ENCODE measurements around the gene HCFC1R1. TPM values are rescaled to one million over a fixed set of nuclear protein-coding genes. Genes with fewer than 3 reads are reported as not detected.

Gene HCFC1R1
- total RNA-seq, 1 donor from 2014 or later: 13.0 TPM

DNA sequence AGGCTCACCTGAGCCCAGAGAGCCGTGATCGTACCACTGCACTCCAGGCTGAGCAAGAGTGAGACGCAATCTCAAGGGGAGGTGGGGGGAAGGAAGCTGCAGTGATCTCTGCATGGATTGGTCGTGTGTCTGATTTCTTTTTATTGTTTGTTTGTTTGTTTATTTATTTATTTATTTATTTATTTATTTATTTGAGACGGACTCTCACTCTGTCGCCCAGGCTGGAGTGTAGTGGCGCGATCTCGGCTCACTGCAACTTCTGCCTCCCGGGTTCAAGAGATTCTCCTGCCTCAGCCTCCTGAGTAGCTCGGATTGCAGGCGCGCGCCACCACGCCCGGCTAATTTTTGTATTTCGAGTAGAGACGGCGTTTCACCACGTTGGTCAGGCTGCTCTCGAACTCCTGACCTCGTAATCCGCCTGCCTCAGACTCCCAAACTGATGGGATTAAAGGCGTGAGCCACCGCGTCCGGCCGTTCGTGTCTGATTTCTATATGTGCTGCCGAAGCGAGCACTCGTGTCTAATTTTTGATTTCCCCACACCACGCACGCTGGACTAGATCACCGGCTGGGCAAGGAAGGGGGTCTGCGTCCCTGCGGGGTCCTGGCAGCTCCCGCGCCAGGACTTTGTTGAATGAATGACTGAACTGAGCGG lies 4.0 kb downstream of the HCFC1R1 start:
- DNase-seq: no peak

DNA sequence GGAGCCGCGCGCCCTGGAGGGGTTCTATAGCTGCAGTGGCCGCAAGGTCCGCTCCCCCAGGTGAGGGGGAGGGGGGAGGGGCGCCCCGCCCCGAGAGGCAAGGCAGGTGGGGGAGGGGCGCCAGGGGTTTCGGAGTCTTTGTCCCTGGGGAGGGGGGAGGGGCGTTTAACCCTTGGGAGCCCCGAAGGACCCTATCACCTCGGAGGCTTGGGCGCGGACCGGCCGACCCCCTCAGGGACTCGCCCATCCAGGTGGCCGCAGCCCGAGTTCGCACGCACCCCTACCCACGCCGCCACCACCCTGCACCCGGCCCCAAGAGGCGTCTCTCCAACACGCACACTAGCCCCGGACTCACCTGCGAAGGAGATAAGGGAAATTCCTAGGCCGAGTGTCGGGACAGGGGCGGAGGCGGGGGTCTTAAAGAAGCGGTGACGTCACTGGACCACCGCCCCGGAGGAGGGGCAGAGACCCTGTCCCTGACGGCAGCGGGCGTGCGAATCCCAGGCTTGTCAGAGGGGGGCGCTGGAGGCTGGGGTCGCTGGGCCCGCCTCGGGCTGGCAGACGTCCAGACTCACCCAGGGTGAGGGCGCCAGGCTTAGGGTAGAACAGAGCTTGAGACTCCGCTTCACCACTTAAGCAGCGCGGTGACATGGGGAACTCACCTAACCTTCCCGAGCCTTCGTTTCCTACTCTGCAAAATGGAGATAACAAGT lies 5.8 kb downstream of the HCFC1R1 start, which contains the start of gene CLDN6:
Gene CLDN6, minus strand, starts transcription at position 390 of the 713 bp plus-strand sequence. CDS start 2,162 bp downstream, outside the sequence.
- no peak for DNase-seq

DNA sequence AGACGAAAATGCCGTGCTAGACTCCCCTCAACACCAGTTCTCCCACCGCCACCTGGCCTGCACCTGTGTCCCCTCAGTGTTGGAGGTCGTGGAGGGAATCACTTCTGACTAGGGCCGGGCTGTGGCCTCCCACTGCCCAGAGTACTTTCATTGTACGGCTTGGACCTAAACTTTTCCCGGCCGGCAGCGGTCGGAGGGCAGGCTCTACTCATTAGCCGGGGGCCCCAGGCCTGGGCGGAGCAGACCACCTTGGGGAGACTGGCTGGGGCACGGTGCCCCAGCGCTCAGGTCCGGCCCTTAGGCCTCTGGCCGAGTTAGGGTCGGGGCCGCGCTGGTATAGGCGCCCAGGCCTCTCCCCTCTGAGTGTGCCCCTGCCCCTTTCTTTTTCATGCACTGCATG lies 6.4 kb downstream of the HCFC1R1 start:
- no peak for DNase-seq

DNA sequence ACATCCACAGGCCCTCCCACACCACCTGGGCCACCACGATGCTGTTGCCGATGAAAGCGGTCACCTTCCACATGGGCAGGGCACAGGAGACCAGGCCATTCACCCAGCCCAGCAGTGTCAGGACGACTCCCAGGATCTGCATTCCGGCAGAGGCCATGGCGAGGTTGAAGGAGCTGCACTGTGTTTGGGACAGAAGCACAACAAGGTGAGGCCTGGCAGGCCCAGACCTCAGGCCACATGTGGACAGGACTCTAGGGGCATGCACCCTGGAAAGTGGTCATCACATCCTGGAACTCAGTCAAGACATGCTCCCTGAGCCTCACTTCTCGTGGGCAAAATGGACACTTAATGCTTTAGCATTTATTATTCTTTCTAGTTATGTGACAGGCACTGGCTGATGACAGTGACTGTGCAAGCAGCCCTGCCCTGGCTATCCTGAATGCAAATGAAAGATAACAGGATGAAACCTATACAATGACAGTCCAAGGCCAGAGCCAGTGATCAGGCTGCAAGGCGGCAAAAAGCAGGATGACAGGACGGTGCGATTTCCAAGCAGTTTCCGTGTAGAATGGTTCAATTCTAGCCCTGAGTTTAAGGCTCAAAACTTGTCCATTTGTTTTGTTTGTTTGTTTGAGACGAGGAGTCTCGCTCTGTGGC lies 7.7 kb downstream of the HCFC1R1 start:
- no peak for DNase-seq

GRCh38 chr16:3014971-3015370 lies 8.8 kb downstream of the HCFC1R1 start:
- no peak for DNase-seq

- no peak for DNase-seq
These were observed 9.6 kb downstream of the HCFC1R1 start for GRCh38 chr16:3013998-3014690.

GRCh38 chr16:3013491-3013951 lies 10.2 kb downstream of the HCFC1R1 start:
- DNase-seq: no peak

DNA sequence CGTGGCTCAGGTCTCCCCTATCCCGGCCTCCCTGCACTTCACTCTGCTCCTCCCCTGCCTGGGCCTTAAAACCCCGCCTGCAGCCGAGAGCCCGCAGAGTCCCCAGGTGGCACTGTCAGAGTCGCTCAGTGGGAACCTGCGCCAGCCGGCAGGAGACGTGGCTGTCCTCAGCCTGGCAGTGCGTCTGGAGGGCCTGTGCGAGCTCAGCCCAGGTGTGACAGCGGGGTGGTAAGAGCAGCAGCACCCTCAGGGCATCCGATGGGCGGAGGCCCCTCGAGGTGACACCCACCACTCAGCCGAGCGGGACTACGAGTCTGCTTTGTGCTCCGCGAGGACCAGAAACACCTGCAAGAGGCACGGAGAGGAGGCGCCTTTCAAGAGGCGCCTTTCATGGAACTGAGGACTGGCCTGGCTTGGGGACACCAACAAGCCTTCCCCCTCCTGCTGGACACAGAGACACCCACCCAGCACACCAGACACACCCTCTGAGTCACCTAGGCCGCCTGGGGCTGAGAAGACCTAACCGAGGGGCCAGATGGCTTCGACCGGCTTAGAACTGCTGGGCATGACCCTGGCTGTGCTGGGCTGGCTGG lies 10.8 kb downstream of the HCFC1R1 start, which contains the start of gene CLDN9:
Gene CLDN9, plus strand, starts transcription at position 96 of the 593 bp plus-strand sequence. Its CDS starts 440 bp downstream, at position 536.
- DNase-seq: no peak

DNA sequence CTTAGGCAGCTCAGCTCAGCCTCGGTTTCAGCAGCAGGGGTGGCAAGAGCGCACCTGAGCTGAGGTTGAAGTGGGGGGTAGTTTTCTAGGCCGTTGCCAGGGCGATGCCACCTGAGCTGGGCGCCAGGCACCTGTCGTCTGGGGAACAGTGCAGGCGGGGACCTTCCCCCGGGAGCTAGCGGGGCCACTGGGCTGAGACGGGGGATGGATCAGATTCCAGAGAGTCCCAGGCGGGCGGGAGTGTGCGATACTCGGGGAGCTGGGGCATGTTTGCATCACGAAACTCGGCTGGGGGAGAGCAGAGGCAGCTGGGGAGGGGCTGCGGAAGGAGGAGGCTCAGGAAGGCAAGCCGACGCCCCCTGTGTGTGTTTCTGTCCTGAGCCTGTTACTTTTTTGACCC lies 11.5 kb downstream of the HCFC1R1 start:
- no peak for DNase-seq

GRCh38 chr16:3010510-3010909 lies 13.2 kb downstream of the HCFC1R1 start:
- no peak for DNase-seq

GRCh38 chr16:3009568-3010390 lies 14.0 kb downstream of the HCFC1R1 start:
- DNase-seq: peak; percentile 68

GRCh38 chr16:3008690-3009037 lies 15.1 kb downstream of the HCFC1R1 start:
- no peak for DNase-seq

- DNase-seq: no peak
These were observed 15.6 kb downstream of the HCFC1R1 start for GRCh38 chr16:3007957-3008689.

GRCh38 chr16:3007059-3007956 lies 16.4 kb downstream of the HCFC1R1 start:
- DNase-seq: no peak

GRCh38 chr16:3004781-3005284 lies 18.9 kb downstream of the HCFC1R1 start:
- DNase-seq: no peak

GRCh38 chr16:3004319-3004718 lies 19.4 kb downstream of the HCFC1R1 start:
- DNase-seq: no peak

DNA sequence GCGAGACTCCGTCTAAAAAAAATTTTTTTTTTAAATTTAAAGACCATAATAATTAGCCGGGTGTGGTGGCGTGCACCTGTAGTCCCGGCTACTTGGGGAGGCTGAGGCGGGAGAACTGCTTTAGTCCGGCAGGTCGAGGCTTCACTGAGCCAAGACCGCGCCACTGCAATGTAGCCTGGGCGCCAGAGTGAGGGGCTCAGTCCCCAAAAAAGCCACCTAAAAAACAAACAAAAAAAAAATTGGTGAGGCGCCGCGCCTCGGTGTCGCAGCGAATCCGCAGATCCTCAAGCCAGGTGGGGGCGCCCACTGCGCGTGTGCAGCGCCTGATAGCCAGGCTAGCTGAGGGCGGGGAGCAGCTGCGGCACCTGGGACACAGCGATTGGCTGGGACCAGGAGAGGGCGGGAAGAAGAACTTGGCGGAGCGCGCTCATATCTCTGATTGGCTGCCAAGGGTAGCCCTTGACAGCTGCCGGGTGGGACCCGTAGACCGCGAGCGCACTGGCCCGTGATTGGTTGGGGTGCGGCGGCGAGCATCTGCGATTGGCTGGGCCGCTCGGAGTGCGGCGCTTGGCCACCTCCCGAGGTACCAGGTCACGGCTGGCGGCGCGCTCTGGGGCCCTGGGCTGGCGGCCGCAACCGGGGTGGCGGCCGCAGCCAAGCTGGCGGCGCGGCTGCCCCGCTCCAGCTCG lies 20.0 kb downstream of the HCFC1R1 start:
- peak; percentile 99 for DNase-seq

GRCh38 chr16:3001316-3001715 lies 22.4 kb downstream of the HCFC1R1 start:
- DNase-seq: no peak

- DNase-seq: no peak
These were observed 23.2 kb downstream of the HCFC1R1 start for GRCh38 chr16:3000540-3000939.

Measured in tongue (tissue), 2 donors.